HCT116 (cell line): ENCODE results near the gene CCSAP.

Experiments
- CEBPB ChIP-seq: IDR thresholded peaks from 2 replicates; pipeline ENCODE4 v1.6.1; 2012; ENCODE audit warnings: low read depth
- CTCF ChIP-seq, 3 experiments: fragments of 200-600 bp in 1 of 3; sonication (generic) in 1 of 3; IDR thresholded peaks in 2 of 3; conservative IDR thresholded peaks in 1 of 3; 2 replicates each; pipeline ENCODE4 v1.5.1; 2012 to 2017; ENCODE audit warnings: low read depth in 2 of 3, low read length in 2 of 3, antibody characterized with exemption in 1 of 3, borderline replicate concordance in 1 of 3, control low read depth in 1 of 3, mild to moderate bottlenecking in 1 of 3, mixed read lengths in 1 of 3, mixed run types in 1 of 3, moderate library complexity in 1 of 3; ENCODE audit not compliant: insufficient read depth in 1 of 3
- EZH2 ChIP-seq: fragments of 200-600 bp; sonication (generic); IDR thresholded peaks from 2 replicates; pipeline ENCODE4 v1.6.1; 2017; ENCODE audit warnings: antibody characterized with exemption, mixed run types
- EZH2phosphoT487 ChIP-seq: fragments of 200-600 bp; IDR thresholded peaks from 2 replicates; pipeline ENCODE4 v1.6.1; 2018; ENCODE audit warnings: antibody characterized with exemption, borderline replicate concordance
- MAX ChIP-seq: IDR thresholded peaks from 2 replicates; pipeline ENCODE4 v1.6.1; 2012
- POLR2A ChIP-seq: IDR thresholded peaks from 2 replicates; pipeline ENCODE4 v1.7.0; 2011; ENCODE audit warnings: borderline replicate concordance; ENCODE audit not compliant: insufficient read depth, insufficient read length; ENCODE audit errors: extremely low read depth
- POLR2AphosphoS5 ChIP-seq: IDR thresholded peaks from 2 replicates; pipeline ENCODE4 v1.6.1; 2011; ENCODE audit warnings: mild to moderate bottlenecking, low read depth, low read length, moderate library complexity
- RAD21 ChIP-seq: IDR thresholded peaks from 2 replicates; pipeline ENCODE4 v1.6.1; 2012; ENCODE audit warnings: low read depth, mild to moderate bottlenecking
- SIN3A ChIP-seq: IDR thresholded peaks from 2 replicates; pipeline ENCODE4 v1.6.1; 2012; ENCODE audit warnings: low read depth
- TCF7L2 ChIP-seq: IDR thresholded peaks from 2 replicates; pipeline ENCODE4 v1.7.0; 2011; ENCODE audit warnings: borderline replicate concordance, inconsistent platforms; ENCODE audit not compliant: insufficient read depth, insufficient read length; ENCODE audit errors: extremely low read depth
- ZNF274 ChIP-seq: fragments of 200-500 bp; sonication (Bioruptor generic); IDR thresholded peaks from 2 replicates; pipeline ENCODE4 v1.6.1; 2014; ENCODE audit warnings: mild to moderate bottlenecking, low read depth, low read length, inconsistent platforms

- TF ChIP-seq POLR2A (no peak), RAD21 (no peak), EZH2 (no peak), CTCF (IDR thresholded peaks at IDR 0.05 in 2 of 3, conservative IDR thresholded peaks at IDR 0.05 in 1 of 3; ENCODE audit: borderline replicate concordance in 1 of 3, insufficient read depth in 1 of 3, low read depth in 2 of 3, low read length in 2 of 3) (no peak), ZNF274 (no peak), TCF7L2 (no peak), CEBPB (no peak), POLR2AphosphoS5 (no peak), MAX (no peak), EZH2phosphoT487 (no peak), SIN3A (no peak)
Observed at GRCh38 chr1:229373395-229373794, 30.5 kb upstream of the CCSAP start.
